C4-2B (cell line): ENCODE data around the gene SLC7A6OS.

Experiments
- CTCF ChIP-seq: fragments of 450-650 bp; conservative IDR thresholded peaks from 2 replicates; pipeline ENCODE4 v1.5.1; 2017; ENCODE audit warnings: mild to moderate bottlenecking
- ZFX ChIP-seq: fragments of 450-650 bp; IDR thresholded peaks from 2 replicates; pipeline ENCODE4 v1.6.1; 2017

- no peak; the same call in 1 of the 2 replicates for TF ChIP-seq CTCF
- peak; percentile 59; the same call in 1 of the 2 replicates for TF ChIP-seq ZFX
These were observed at the start of gene SLC7A6OS, which contains the start of gene PRMT7 for GRCh38 chr16:68310774-68311511.
